ENCODE results near the gene SEC16A. TPM values are rescaled to one million over a fixed set of nuclear protein-coding genes. Genes with fewer than 3 reads are reported as not detected.

Gene SEC16A
- total RNA-seq, 1 experiment from 2014 or later = 56.4 TPM

- H4K5ac ChIP-seq (ENCODE audit: insufficient read length, low read depth, low read length) = no peak overlapping the region
- Mint-ChIP-seq H3K4me1 (no peaks in the 10 kb centered on the region), H3K9me3 (no peaks in the 10 kb centered on the region), H3K27ac (no peak overlapping the region; a peak in 1 of 7 replicates), H3K36me3 (ENCODE audit: insufficient read depth in 1 of 3, low read depth in 3 of 3) (peaks cover 4 to 58% (median 57%) of the 10 kb centered on the region in 3 experiments; a peak in 6 of 7 replicates), H3K4me3 (no peak overlapping the region), H3K27me3 (ENCODE audit: low read depth) (no peaks in the 10 kb centered on the region)
- H3K23ac ChIP-seq (ENCODE audit: insufficient read length, low read depth, low read length) = no peak overlapping the region
- no peak overlapping the region for H4K8ac ChIP-seq (replicated peaks; ENCODE audit: insufficient read length, low read depth, low read length)
- no peak overlapping the region for H2BK5ac ChIP-seq (ENCODE audit: insufficient read length, low read length)
- no peak overlapping the region for H3T11ph ChIP-seq (ENCODE audit: low read length)
- H3K4me1 ChIP-seq (ENCODE audit: insufficient read depth, low read length) = no peaks in the 10 kb centered on the region
- no CpG with 5 or more reads among the region's 28 CpGs for WGBS (ENCODE audit: extremely low coverage, insufficient read length, low lambda C conversion rate)
- no peak overlapping the region for H3K4ac ChIP-seq (ENCODE audit: low read depth, low read length)
- H3K56ac ChIP-seq (ENCODE audit: insufficient read length, low read depth, low read length) = no peak overlapping the region
- H2BK20ac ChIP-seq (ENCODE audit: low read depth, low read length, poor library complexity, severe bottlenecking) = no peak overlapping the region
- no peaks in the 10 kb centered on the region for H3K27me3 ChIP-seq (ENCODE audit: insufficient read depth, low read length)
- no peak for DNase-seq
- no peak overlapping the region for H3K9ac ChIP-seq (ENCODE audit: extremely low read depth, insufficient read length, low read length)
- no peak overlapping the region for H4K91ac ChIP-seq (ENCODE audit: insufficient read length, low read depth, low read length)
- no peak overlapping the region for H3K27ac ChIP-seq (ENCODE audit: insufficient read length, low read depth, low read length)
- TF ChIP-seq, protein P1, sequence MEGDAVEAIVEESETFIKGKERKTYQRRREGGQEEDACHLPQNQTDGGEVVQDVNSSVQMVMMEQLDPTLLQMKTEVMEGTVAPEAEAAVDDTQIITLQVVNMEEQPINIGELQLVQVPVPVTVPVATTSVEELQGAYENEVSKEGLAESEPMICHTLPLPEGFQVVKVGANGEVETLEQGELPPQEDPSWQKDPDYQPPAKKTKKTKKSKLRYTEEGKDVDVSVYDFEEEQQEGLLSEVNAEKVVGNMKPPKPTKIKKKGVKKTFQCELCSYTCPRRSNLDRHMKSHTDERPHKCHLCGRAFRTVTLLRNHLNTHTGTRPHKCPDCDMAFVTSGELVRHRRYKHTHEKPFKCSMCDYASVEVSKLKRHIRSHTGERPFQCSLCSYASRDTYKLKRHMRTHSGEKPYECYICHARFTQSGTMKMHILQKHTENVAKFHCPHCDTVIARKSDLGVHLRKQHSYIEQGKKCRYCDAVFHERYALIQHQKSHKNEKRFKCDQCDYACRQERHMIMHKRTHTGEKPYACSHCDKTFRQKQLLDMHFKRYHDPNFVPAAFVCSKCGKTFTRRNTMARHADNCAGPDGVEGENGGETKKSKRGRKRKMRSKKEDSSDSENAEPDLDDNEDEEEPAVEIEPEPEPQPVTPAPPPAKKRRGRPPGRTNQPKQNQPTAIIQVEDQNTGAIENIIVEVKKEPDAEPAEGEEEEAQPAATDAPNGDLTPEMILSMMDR (conservative IDR thresholded peaks at IDR 0.05) = no peak
- H3K4me2 ChIP-seq (ENCODE audit: insufficient read depth, insufficient read length, low read length) = no peak overlapping the region
- H2AFZ ChIP-seq (ENCODE audit: low read length) = no peak overlapping the region
- H3K14ac ChIP-seq (ENCODE audit: insufficient read depth, low read length) = no peak overlapping the region
- H3K9me3 ChIP-seq (ENCODE audit: control insufficient read depth, low read depth, low read length) = no peaks in the 10 kb centered on the region
- no peak overlapping the region for H2AK5ac ChIP-seq (ENCODE audit: insufficient read length, low read length)
- H2BK12ac ChIP-seq (ENCODE audit: insufficient read length, low read depth, low read length) = no peak overlapping the region
- no peak overlapping the region for H2BK15ac ChIP-seq (ENCODE audit: low read depth, low read length)
- no peaks in the 10 kb centered on the region for H3K79me1 ChIP-seq (ENCODE audit: insufficient read depth, low read depth, low read length, poor library complexity, severe bottlenecking)
- H3K79me2 ChIP-seq (ENCODE audit: insufficient read depth, low read length) = no peaks in the 10 kb centered on the region
- no peaks in the 10 kb centered on the region for H3K23me2 ChIP-seq (ENCODE audit: insufficient read length, low read depth, low read length, poor library complexity, severe bottlenecking)
- H4K20me1 ChIP-seq (ENCODE audit: control insufficient read depth, insufficient read depth, insufficient read length) = peaks cover 3% of the 10 kb centered on the region
- no peak overlapping the region for H3K18ac ChIP-seq (ENCODE audit: insufficient read length, low read depth, low read length)
- no peak overlapping the region for H2BK120ac ChIP-seq (ENCODE audit: low read depth, low read length, poor library complexity, severe bottlenecking)
These were observed 28.4 kb upstream of the SEC16A start for GRCh38 chr9:136511144-136511669.
